DND-41 (cell line): ENCODE results near the gene TBC1D8.

Experiments
- CTCF ChIP-seq: IDR thresholded peaks from 2 replicates; pipeline ENCODE4 v1.5.1; 2012; ENCODE audit warnings: borderline replicate concordance, low read length, moderate library complexity, mild to moderate bottlenecking; ENCODE audit not compliant: poor library complexity, severe bottlenecking; ENCODE audit errors: extremely low read depth
- EZH2 ChIP-seq: IDR thresholded peaks from 3 replicates; pipeline ENCODE4 v1.6.1; 2012; ENCODE audit warnings: borderline replicate concordance, low read depth, mild to moderate bottlenecking, moderate library complexity, low read length, inconsistent platforms; ENCODE audit not compliant: severe bottlenecking

- TF ChIP-seq CTCF (no peak), EZH2 (no peak)
Observed at GRCh38 chr2:101176803-101177202, 25.6 kb upstream of the TBC1D8 start.
